Measurements from ENCODE around the gene PHRF1. TPM values are rescaled to one million over a fixed set of nuclear protein-coding genes. Genes with fewer than 3 reads are reported as not detected.

The PHRF1 gene
- polyA plus RNA-seq, 1 donor from 2014 or later, result 8.5 TPM

DNA sequence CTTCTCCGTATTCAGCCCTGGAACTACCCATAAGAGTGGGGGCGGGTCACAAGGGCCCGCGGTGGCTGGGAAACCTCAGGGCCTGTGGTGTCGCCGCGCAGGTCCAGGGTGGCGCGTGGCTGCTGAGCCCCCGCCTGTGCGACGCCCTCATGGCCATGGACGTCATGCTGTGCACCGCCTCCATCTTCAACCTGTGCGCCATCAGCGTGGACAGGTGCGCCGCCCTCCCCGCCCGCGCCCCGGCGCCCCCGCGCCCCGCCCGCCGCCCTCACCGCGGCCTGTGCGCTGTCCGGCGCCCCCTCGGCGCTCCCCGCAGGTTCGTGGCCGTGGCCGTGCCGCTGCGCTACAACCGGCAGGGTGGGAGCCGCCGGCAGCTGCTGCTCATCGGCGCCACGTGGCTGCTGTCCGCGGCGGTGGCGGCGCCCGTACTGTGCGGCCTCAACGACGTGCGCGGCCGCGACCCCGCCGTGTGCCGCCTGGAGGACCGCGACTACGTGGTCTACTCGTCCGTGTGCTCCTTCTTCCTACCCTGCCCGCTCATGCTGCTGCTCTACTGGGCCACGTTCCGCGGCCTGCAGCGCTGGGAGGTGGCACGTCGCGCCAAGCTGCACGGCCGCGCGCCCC is 63.2 kb downstream of the PHRF1 start:
- no peaks in the 10 kb centered on the region for H3K9me2 ChIP-seq (ENCODE audit: insufficient read depth, low read length)
- no peak overlapping the region for H2AFZ ChIP-seq (ENCODE audit: low read depth, low read length)
- TF ChIP-seq TAF1 (IDR thresholded peaks at IDR 0.05; ENCODE audit: low read depth), result no peak
- TF ChIP-seq SMC3 (conservative IDR thresholded peaks at IDR 0.05; ENCODE audit: poor library complexity), result no peak
- TF ChIP-seq, protein P1, sequence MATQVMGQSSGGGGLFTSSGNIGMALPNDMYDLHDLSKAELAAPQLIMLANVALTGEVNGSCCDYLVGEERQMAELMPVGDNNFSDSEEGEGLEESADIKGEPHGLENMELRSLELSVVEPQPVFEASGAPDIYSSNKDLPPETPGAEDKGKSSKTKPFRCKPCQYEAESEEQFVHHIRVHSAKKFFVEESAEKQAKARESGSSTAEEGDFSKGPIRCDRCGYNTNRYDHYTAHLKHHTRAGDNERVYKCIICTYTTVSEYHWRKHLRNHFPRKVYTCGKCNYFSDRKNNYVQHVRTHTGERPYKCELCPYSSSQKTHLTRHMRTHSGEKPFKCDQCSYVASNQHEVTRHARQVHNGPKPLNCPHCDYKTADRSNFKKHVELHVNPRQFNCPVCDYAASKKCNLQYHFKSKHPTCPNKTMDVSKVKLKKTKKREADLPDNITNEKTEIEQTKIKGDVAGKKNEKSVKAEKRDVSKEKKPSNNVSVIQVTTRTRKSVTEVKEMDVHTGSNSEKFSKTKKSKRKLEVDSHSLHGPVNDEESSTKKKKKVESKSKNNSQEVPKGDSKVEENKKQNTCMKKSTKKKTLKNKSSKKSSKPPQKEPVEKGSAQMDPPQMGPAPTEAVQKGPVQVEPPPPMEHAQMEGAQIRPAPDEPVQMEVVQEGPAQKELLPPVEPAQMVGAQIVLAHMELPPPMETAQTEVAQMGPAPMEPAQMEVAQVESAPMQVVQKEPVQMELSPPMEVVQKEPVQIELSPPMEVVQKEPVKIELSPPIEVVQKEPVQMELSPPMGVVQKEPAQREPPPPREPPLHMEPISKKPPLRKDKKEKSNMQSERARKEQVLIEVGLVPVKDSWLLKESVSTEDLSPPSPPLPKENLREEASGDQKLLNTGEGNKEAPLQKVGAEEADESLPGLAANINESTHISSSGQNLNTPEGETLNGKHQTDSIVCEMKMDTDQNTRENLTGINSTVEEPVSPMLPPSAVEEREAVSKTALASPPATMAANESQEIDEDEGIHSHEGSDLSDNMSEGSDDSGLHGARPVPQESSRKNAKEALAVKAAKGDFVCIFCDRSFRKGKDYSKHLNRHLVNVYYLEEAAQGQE (IDR thresholded peaks at IDR 0.05; ENCODE audit: borderline replicate concordance), result no peak
- TF ChIP-seq EZH2 (IDR thresholded peaks at IDR 0.05; ENCODE audit: borderline replicate concordance, insufficient read depth, low read length, poor library complexity, severe bottlenecking), result no peak
- no peak for TF ChIP-seq POLR2AphosphoS5 (IDR thresholded peaks at IDR 0.05)
- TF ChIP-seq RAD21 (conservative IDR thresholded peaks at IDR 0.05), result no peak
- TF ChIP-seq MXI1 (conservative IDR thresholded peaks at IDR 0.05; ENCODE audit: poor library complexity, severe bottlenecking), result no peak
- no peak for TF ChIP-seq EP300 (conservative IDR thresholded peaks at IDR 0.05; ENCODE audit: poor library complexity, severe bottlenecking)
- TF ChIP-seq, protein P2, sequence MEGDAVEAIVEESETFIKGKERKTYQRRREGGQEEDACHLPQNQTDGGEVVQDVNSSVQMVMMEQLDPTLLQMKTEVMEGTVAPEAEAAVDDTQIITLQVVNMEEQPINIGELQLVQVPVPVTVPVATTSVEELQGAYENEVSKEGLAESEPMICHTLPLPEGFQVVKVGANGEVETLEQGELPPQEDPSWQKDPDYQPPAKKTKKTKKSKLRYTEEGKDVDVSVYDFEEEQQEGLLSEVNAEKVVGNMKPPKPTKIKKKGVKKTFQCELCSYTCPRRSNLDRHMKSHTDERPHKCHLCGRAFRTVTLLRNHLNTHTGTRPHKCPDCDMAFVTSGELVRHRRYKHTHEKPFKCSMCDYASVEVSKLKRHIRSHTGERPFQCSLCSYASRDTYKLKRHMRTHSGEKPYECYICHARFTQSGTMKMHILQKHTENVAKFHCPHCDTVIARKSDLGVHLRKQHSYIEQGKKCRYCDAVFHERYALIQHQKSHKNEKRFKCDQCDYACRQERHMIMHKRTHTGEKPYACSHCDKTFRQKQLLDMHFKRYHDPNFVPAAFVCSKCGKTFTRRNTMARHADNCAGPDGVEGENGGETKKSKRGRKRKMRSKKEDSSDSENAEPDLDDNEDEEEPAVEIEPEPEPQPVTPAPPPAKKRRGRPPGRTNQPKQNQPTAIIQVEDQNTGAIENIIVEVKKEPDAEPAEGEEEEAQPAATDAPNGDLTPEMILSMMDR (IDR thresholded peaks at IDR 0.05; ENCODE audit: poor library complexity, severe bottlenecking), result no peak
- H3K36me3 ChIP-seq (ENCODE audit: insufficient read depth, low read length), result no peaks in the 10 kb centered on the region
- no peak overlapping the region for H3K27ac ChIP-seq (ENCODE audit: low read length)
- H4K20me1 ChIP-seq (ENCODE audit: insufficient read depth), result peaks cover 12% of the 10 kb centered on the region
- peaks cover 31% of the 10 kb centered on the region for H3K27me3 ChIP-seq (ENCODE audit: insufficient read depth, low read depth, low read length)
- no peaks in the 10 kb centered on the region for H3K79me2 ChIP-seq (replicated peaks; ENCODE audit: insufficient read depth, low read length)
- no peak overlapping the region for H3K4me3 ChIP-seq (ENCODE audit: low read length)
- H3K9me3 ChIP-seq (ENCODE audit: low read length), result no peaks in the 10 kb centered on the region
- H3K9ac ChIP-seq (ENCODE audit: low read length), result no peak overlapping the region
- no peaks in the 10 kb centered on the region for H3F3A ChIP-seq (ENCODE audit: insufficient read depth, low read length, poor library complexity, severe bottlenecking)
- H3K4me2 ChIP-seq (ENCODE audit: low read length), result no peak overlapping the region

DNA sequence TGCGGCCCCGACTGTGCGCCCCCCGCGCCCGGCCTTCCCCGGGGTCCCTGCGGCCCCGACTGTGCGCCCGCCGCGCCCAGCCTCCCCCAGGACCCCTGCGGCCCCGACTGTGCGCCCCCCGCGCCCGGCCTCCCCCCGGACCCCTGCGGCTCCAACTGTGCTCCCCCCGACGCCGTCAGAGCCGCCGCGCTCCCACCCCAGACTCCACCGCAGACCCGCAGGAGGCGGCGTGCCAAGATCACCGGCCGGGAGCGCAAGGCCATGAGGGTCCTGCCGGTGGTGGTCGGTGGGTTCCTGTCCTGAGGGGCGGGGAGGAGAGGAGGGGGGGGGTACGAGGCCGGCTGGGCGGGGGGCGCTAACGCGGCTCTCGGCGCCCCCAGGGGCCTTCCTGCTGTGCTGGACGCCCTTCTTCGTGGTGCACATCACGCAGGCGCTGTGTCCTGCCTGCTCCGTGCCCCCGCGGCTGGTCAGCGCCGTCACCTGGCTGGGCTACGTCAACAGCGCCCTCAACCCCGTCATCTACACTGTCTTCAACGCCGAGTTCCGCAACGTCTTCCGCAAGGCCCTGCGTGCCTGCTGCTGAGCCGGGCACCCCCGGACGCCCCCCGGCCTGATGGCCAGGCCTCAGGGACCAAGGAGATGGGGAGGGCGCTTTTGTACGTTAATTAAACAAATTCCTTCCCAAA is 63.9 kb downstream of the PHRF1 start:
- no peak overlapping the region for H3K4me2 ChIP-seq (ENCODE audit: low read length)
- H3K27ac ChIP-seq (ENCODE audit: low read length), result no peak overlapping the region
- H3K36me3 ChIP-seq (ENCODE audit: insufficient read depth, low read length), result no peaks in the 10 kb centered on the region
- H3K79me2 ChIP-seq (replicated peaks; ENCODE audit: insufficient read depth, low read length), result no peaks in the 10 kb centered on the region
- no peak overlapping the region for H3K4me3 ChIP-seq (ENCODE audit: low read length)
- no peak overlapping the region for H2AFZ ChIP-seq (ENCODE audit: low read depth, low read length)
- H3F3A ChIP-seq (ENCODE audit: insufficient read depth, low read length, poor library complexity, severe bottlenecking), result no peaks in the 10 kb centered on the region
- no peak overlapping the region for H3K9ac ChIP-seq (ENCODE audit: low read length)
- TF ChIP-seq, protein P2 (IDR thresholded peaks at IDR 0.05; ENCODE audit: poor library complexity, severe bottlenecking), result no peak
- no peak for TF ChIP-seq TAF1 (IDR thresholded peaks at IDR 0.05; ENCODE audit: low read depth)
- no peaks in the 10 kb centered on the region for H3K9me2 ChIP-seq (ENCODE audit: insufficient read depth, low read length)
- H3K9me3 ChIP-seq (ENCODE audit: low read length), result no peaks in the 10 kb centered on the region
- H4K20me1 ChIP-seq (ENCODE audit: insufficient read depth), result peaks cover 12% of the 10 kb centered on the region
- H3K27me3 ChIP-seq (ENCODE audit: insufficient read depth, low read depth, low read length), result peaks cover 31% of the 10 kb centered on the region
